H1 (cell line): Measurements from ENCODE around the gene WDFY4. TPM values are rescaled to one million over a fixed set of nuclear protein-coding genes. Genes with fewer than 3 reads are reported as not detected.

Experiments
- CTCF ChIA-PET: fragments of 300-600 bp; sonication (Branson Sonifier 250); formaldehyde crosslinking; loops from one replicate; lab custom pipeline; 2021; ENCODE audit not compliant: partially characterized antibody; lab: Charles Lee
- POLR2A ChIA-PET: fragments of 300-600 bp; sonication (Branson Sonifier 250); formaldehyde crosslinking; loops from one replicate; lab custom pipeline; 2021; ENCODE audit warnings: inconsistent platforms; ENCODE audit not compliant: partially characterized antibody; lab: Charles Lee
- DNase-seq, 2 experiments: peaks; one replicate each; pipeline versions ENCODE4 v3.0.0 to v3.0.0-alpha.2; 2010 to 2022; ENCODE audit warnings: low spot score in 2 of 2, low read depth in 1 of 2, mixed read lengths in 1 of 2
- FAIRE-seq: peaks from 2 replicates; lab custom pipeline; 2011; peaks lifted over from hg19 to GRCh38; lab: Jason Lieb, UNC
- H2AFZ ChIP-seq: 2 replicates; pipeline ENCODE4 v1.8.1; 2012; ENCODE audit warnings: low read length, inconsistent platforms
- H2AK5ac ChIP-seq: 2 replicates; pipeline ENCODE4 v1.6.1; 2013; ENCODE audit warnings: low read depth, low read length
- H2BK120ac ChIP-seq: replicated peaks from 2 replicates; pipeline ENCODE3; 2013; ENCODE audit warnings: low read depth, low read length, inconsistent platforms
- H2BK12ac ChIP-seq: 2 replicates; pipeline ENCODE4 v1.6.1; 2013; ENCODE audit warnings: low read depth, low read length
- H2BK15ac ChIP-seq: 2 replicates; pipeline ENCODE4 v1.6.1; 2013; ENCODE audit warnings: low read length
- H2BK20ac ChIP-seq: 2 replicates; pipeline ENCODE4 v1.6.1; 2013; ENCODE audit warnings: low read length
- H2BK5ac ChIP-seq: 2 replicates; pipeline ENCODE4 v1.6.1; 2013; ENCODE audit warnings: low read depth, low read length
- H3K14ac ChIP-seq: 2 replicates; pipeline ENCODE4 v1.6.1; 2013; ENCODE audit warnings: inconsistent platforms; ENCODE audit not compliant: insufficient read length
- H3K18ac ChIP-seq: 2 replicates; pipeline ENCODE4 v1.6.1; 2013; ENCODE audit warnings: low read length; ENCODE audit errors: extremely low read depth
- H3K23ac ChIP-seq: 2 replicates; pipeline ENCODE4 v1.6.1; 2013; ENCODE audit warnings: inconsistent platforms; ENCODE audit not compliant: insufficient read length
- H3K23me2 ChIP-seq: 2 replicates; pipeline ENCODE4 v1.6.1; 2013; ENCODE audit warnings: low read depth, low read length
- H3K27ac ChIP-seq: 2 replicates; pipeline ENCODE4 v1.6.1; 2011; ENCODE audit warnings: low read depth, low read length, inconsistent platforms
- H3K27me3 ChIP-seq, 4 experiments: replicated peaks in 1 of 4; 1 replicate in 1 of 4; 2 replicates in 3 of 4; pipeline versions ENCODE4 v1.6.1 to v1.8.1; 2011 to 2013; ENCODE audit warnings: low read length in 3 of 4, mild to moderate bottlenecking in 3 of 4, inconsistent platforms in 2 of 4, mixed read lengths in 2 of 4, moderate library complexity in 1 of 4; ENCODE audit not compliant: control insufficient read depth in 3 of 4, insufficient read depth in 3 of 4; ENCODE audit errors: extremely low read depth in 1 of 4
- H3K36me3 ChIP-seq, 4 experiments: 2 replicates each; pipeline versions ENCODE4 v1.6.1 to v1.8.1; 2011 to 2013; ENCODE audit warnings: mild to moderate bottlenecking in 4 of 4, low read length in 3 of 4, moderate library complexity in 2 of 4, control low read depth in 1 of 4, inconsistent platforms in 1 of 4; ENCODE audit not compliant: insufficient read depth in 4 of 4, control insufficient read depth in 2 of 4
- H3K4ac ChIP-seq: replicated peaks from 2 replicates; pipeline ENCODE3; 2013; ENCODE audit warnings: low read length, low read depth, mixed read lengths, inconsistent platforms; ENCODE audit not compliant: insufficient read length
- H3K4me1 ChIP-seq, 4 experiments: replicated peaks in 1 of 4; 1 replicate in 1 of 4; 2 replicates in 3 of 4; pipeline versions ENCODE4 v1.6.1 to v1.8.1; 2011 to 2013; ENCODE audit warnings: low read length in 3 of 4, inconsistent platforms in 2 of 4, mixed read lengths in 1 of 4; ENCODE audit not compliant: insufficient read depth in 4 of 4, control insufficient read depth in 3 of 4
- H3K4me2 ChIP-seq, 2 experiments: 2 replicates each; pipeline versions ENCODE4 v1.6.1 to v1.8.1; 2011 to 2013; ENCODE audit warnings: low read depth in 2 of 2, low read length in 2 of 2, control low read depth in 1 of 2, inconsistent platforms in 1 of 2, mild to moderate bottlenecking in 1 of 2; ENCODE audit not compliant: insufficient read depth in 1 of 2
- H3K4me3 ChIP-seq, 4 experiments: fragments of 200-600, 300-600 bp in 1 of 4; sonication (generic), shearing (Covaris generic), sonication (Bioruptor Twin) in 1 of 4; 2 replicates each; pipeline versions ENCODE4 v1.5.1 to v1.8.1; 2011 to 2016; ENCODE audit warnings: low read length in 4 of 4, low read depth in 3 of 4, control low read depth in 2 of 4, inconsistent platforms in 2 of 4, mild to moderate bottlenecking in 2 of 4, mixed read lengths in 1 of 4, moderate library complexity in 1 of 4; ENCODE audit not compliant: insufficient read depth in 2 of 4; ENCODE audit errors: extremely low read depth in 1 of 4
- H3K56ac ChIP-seq: replicated peaks from 2 replicates; pipeline ENCODE3; 2013; ENCODE audit warnings: low read depth, mild to moderate bottlenecking, mixed read lengths, low read length, inconsistent platforms; ENCODE audit not compliant: insufficient read length
- H3K79me1 ChIP-seq: 2 replicates; pipeline ENCODE4 v1.6.1; 2013; ENCODE audit warnings: low read depth, low read length, control low read depth
- H3K79me2 ChIP-seq, 2 experiments: 2 replicates each; pipeline versions ENCODE4 v1.6.1 to v1.8.1; 2012 to 2013; ENCODE audit warnings: low read length in 2 of 2, mild to moderate bottlenecking in 2 of 2, inconsistent platforms in 1 of 2; ENCODE audit not compliant: insufficient read depth in 2 of 2, control insufficient read depth in 1 of 2
- H3K9ac ChIP-seq, 4 experiments: replicated peaks in 1 of 4; 1 replicate in 1 of 4; 2 replicates in 3 of 4; pipeline versions ENCODE4 v1.6.1 to v1.8.1; 2011 to 2013; ENCODE audit warnings: low read depth in 3 of 4, low read length in 3 of 4, control low read depth in 2 of 4, mild to moderate bottlenecking in 2 of 4, moderate library complexity in 2 of 4, inconsistent platforms in 1 of 4; ENCODE audit errors: extremely low read depth in 1 of 4
- H3K9me3 ChIP-seq, 2 experiments: 2 replicates each; pipeline versions ENCODE4 v1.6.1 to v1.8.1; 2012 to 2013; ENCODE audit warnings: mild to moderate bottlenecking in 2 of 2, moderate library complexity in 2 of 2, control low read depth in 1 of 2, inconsistent platforms in 1 of 2, low read depth in 1 of 2, low read length in 1 of 2, mixed read lengths in 1 of 2; ENCODE audit not compliant: insufficient read depth in 2 of 2
- H4K20me1 ChIP-seq, 2 experiments: replicated peaks in 1 of 2; 2 replicates each; pipeline versions ENCODE3 to v1.8.1; 2011 to 2013; ENCODE audit warnings: inconsistent platforms in 2 of 2, low read length in 2 of 2, mild to moderate bottlenecking in 1 of 2; ENCODE audit not compliant: insufficient read depth in 2 of 2, control insufficient read depth in 1 of 2
- H4K5ac ChIP-seq: 2 replicates; pipeline ENCODE4 v1.6.1; 2013; ENCODE audit warnings: low read length, low read depth, mixed read lengths, inconsistent platforms; ENCODE audit not compliant: insufficient read length
- H4K8ac ChIP-seq: 2 replicates; pipeline ENCODE4 v1.8.0; 2013; ENCODE audit warnings: mild to moderate bottlenecking, moderate library complexity, low read length, inconsistent platforms; ENCODE audit not compliant: insufficient read depth; ENCODE audit errors: extremely low read depth
- H4K91ac ChIP-seq: replicated peaks from 2 replicates; pipeline ENCODE3; 2013; ENCODE audit warnings: low read length, mixed read lengths, inconsistent platforms; ENCODE audit not compliant: insufficient read length
- WGBS, 2 experiments: shearing (Covaris generic) in 1 of 2; methylation state at CpG; one replicate each; pipeline versions ENCODE4 v1.1.6 to v1.1.7; 2013 to 2015; ENCODE audit warnings: low lambda C conversion rate in 2 of 2, mixed read lengths in 2 of 2, inconsistent platforms in 1 of 2, low coverage in 1 of 2, missing lambda C conversion rate in 1 of 2; ENCODE audit not compliant: insufficient replicate concordance in 2 of 2, insufficient coverage in 1 of 2, insufficient read length in 1 of 2; ENCODE audit errors: extremely low coverage in 1 of 2, missing lambda C conversion rate in 1 of 2; 5-methylcytosine and 5-hydroxymethylcytosine counted together
- polyA plus RNA-seq, 7 experiments: library from polyadenylated mRNA; depleted of rRNA in 3 of 7; stranded (reverse) in 5 of 7; unstranded in 2 of 7; fragments of >200 nt in 5 of 7; fragments of 200-250 nt in 2 of 7; gene quantifications; 1 replicate in 5 of 7; 2 replicates in 1 of 7; 4 replicates in 1 of 7; pipeline versions ENCODE4 v1.2.1 to v1.2.3, GENCODE V29; 2011 to 2013; ENCODE audit warnings: missing spikeins in 2 of 7, mixed read lengths in 2 of 7
- total RNA-seq: library from RNA; stranded (reverse); fragmentation: NEBNext Ultra II Directional; extraction: Animal tissue kit (Norgen Biotek cat#: 25700); gene quantifications from 2 replicates; pipeline ENCODE4 v1.2.1, GENCODE V29; 2021

The WDFY4 gene
- total and polyA plus RNA-seq, 2 of the 8 experiments (the other 6 are each of a cell fraction or from before 2014, with no cell fraction given) = not detected

- H3K79me1 ChIP-seq = no peaks in the 10 kb centered on the region
- H3K79me2 ChIP-seq = no peaks in the 10 kb centered on the region
- DNase-seq (no peak), FAIRE-seq (no peak)
- no peak overlapping the region for H2BK15ac ChIP-seq
- no peak overlapping the region for H2AK5ac ChIP-seq
- WGBS, 2 experiments = 86% methylated on average over 2 of the region's 2 CpGs; no CpG with 5 or more reads in 1 of the 2 experiments
- H3K9me3 ChIP-seq = no peaks in the 10 kb centered on the region
- H3K23me2 ChIP-seq = no peaks in the 10 kb centered on the region
- H3K4me1 ChIP-seq = no peaks in the 10 kb centered on the region; a peak in 1 of 7 replicates
- no peak overlapping the region for H2BK5ac ChIP-seq
- no peak overlapping the region for H4K91ac ChIP-seq
- POLR2A ChIA-PET = no interaction called here
- H3K4me2 ChIP-seq = no peak overlapping the region
- no peaks in the 10 kb centered on the region for H3K27me3 ChIP-seq
- CTCF ChIA-PET = interaction anchor here (0.8 to 1.2 kb wide), 3 partner anchors 8 to 18 kb away, joined by 3 to 4 read pairs (median 3); no protein-coding TSS in a partner anchor
- no peak overlapping the region for H3K23ac ChIP-seq
- no peak overlapping the region for H3K27ac ChIP-seq
- H3K18ac ChIP-seq = no peak overlapping the region
- H2AFZ ChIP-seq = no peak overlapping the region
- no peak overlapping the region for H3K4ac ChIP-seq
- H4K5ac ChIP-seq = no peak overlapping the region
- H3K14ac ChIP-seq = no peak overlapping the region
- H3K56ac ChIP-seq = no peak overlapping the region
- no peak overlapping the region for H4K8ac ChIP-seq
- H4K20me1 ChIP-seq = no peaks in the 10 kb centered on the region
- H2BK12ac ChIP-seq = no peak overlapping the region
- H3K4me3 ChIP-seq = no peak overlapping the region
- no peak overlapping the region for H3K9ac ChIP-seq
- no peak overlapping the region for H2BK20ac ChIP-seq
- no peaks in the 10 kb centered on the region for H3K36me3 ChIP-seq
- no peak overlapping the region for H2BK120ac ChIP-seq
Observed at GRCh38 chr10:48833674-48834073, 149.0 kb downstream of the WDFY4 start.
